H1 (cell line): ENCODE results near the gene PLD2.

ENCODE experiments used
- BCL11A ChIP-seq, 2 experiments: IDR thresholded peaks; one replicate each; pipeline ENCODE4 v1.6.1; 2011; ENCODE audit warnings: low read depth in 2 of 2, low read length in 2 of 2, mild to moderate bottlenecking in 2 of 2
- BRCA1 ChIP-seq: IDR thresholded peaks from 2 replicates; pipeline ENCODE4 v1.6.1; 2012; ENCODE audit warnings: low read depth, low read length, improper control_type of control experiment
- CEBPB ChIP-seq: IDR thresholded peaks from 2 replicates; pipeline ENCODE4 v1.6.1; 2012; ENCODE audit warnings: low read depth, low read length
- CTCF ChIP-seq, 3 experiments: IDR thresholded peaks; 1 replicate in 2 of 3; 2 replicates in 1 of 3; pipeline versions ENCODE4 v1.5.1 to v1.6.1; 2011; ENCODE audit warnings: low read length in 3 of 3, mild to moderate bottlenecking in 3 of 3, inconsistent platforms in 2 of 3, low read depth in 1 of 3, moderate library complexity in 1 of 3; ENCODE audit not compliant: insufficient read depth in 1 of 3; ENCODE audit errors: control extremely low read depth in 1 of 3
- GTF2F1 ChIP-seq: IDR thresholded peaks from 2 replicates; pipeline ENCODE4 v1.6.1; 2012; ENCODE audit warnings: low read depth, low read length, improper control_type of control experiment, borderline replicate concordance
- KDM5A ChIP-seq: fragments of 200-600 bp; IDR thresholded peaks from 2 replicates; pipeline ENCODE4 v1.7.1; 2012; ENCODE audit warnings: mild to moderate bottlenecking, low read length, inconsistent platforms, mixed read lengths
- POLR2A ChIP-seq, 2 experiments: IDR thresholded peaks; 1 replicate in 1 of 2; 2 replicates in 1 of 2; pipeline ENCODE4 v1.6.1; 2011; ENCODE audit warnings: low read depth in 2 of 2, low read length in 2 of 2, mild to moderate bottlenecking in 2 of 2; ENCODE audit errors: control extremely low read depth in 1 of 2
- POLR2AphosphoS5 ChIP-seq: IDR thresholded peaks from 2 replicates; pipeline ENCODE4 v1.6.1; 2011; ENCODE audit warnings: low read depth, low read length
- RXRA ChIP-seq: IDR thresholded peaks from 2 replicates; pipeline ENCODE4 v1.6.1; 2011; ENCODE audit warnings: low read depth, mild to moderate bottlenecking, low read length, moderate library complexity; ENCODE audit not compliant: insufficient read depth
- ZNF274 ChIP-seq: IDR thresholded peaks from 2 replicates; pipeline ENCODE4 v1.7.0; 2012; ENCODE audit warnings: low read length, borderline replicate concordance; ENCODE audit errors: extremely low read depth

GRCh38 chr17:4790705-4791088, 16.3 kb upstream of the PLD2 start:
- TF ChIP-seq ZNF274 (no peak), POLR2AphosphoS5 (no peak), BRCA1 (no peak), CTCF (IDR thresholded peaks at IDR 0.05; ENCODE audit: control extremely low read depth in 1 of 3, insufficient read depth in 1 of 3, low read depth in 1 of 3, low read length in 3 of 3) (no peak), RXRA (no peak), POLR2A (IDR thresholded peaks at IDR 0.05; ENCODE audit: control extremely low read depth in 1 of 2, low read depth in 2 of 2, low read length in 2 of 2) (no peak), KDM5A (no peak), CEBPB (no peak), GTF2F1 (no peak), BCL11A (IDR thresholded peaks at IDR 0.05; ENCODE audit: low read depth in 2 of 2, low read length in 2 of 2) (no peak)
